ENCODE data around the gene USP48. TPM values are rescaled to one million over a fixed set of nuclear protein-coding genes. Genes with fewer than 3 reads are reported as not detected.
A peak's percentile ranks its signal among the peaks of the same experiment; 100 is the strongest.

The USP48 gene
- total and polyA plus RNA-seq, 2 donors, result 25.3 to 34.3 TPM

- no peak for DNase-seq (ENCODE audit: low read depth in 6 of 9, low spot score in 9 of 9)
- 89% methylated on average over 6 of the region's 6 CpGs for WGBS
- Histone ChIP-seq H3K27ac (ENCODE audit: low read depth in 1 of 2, low read length in 1 of 2) (no peak overlapping the region), H3K27me3 (ENCODE audit: control insufficient read depth in 2 of 2, insufficient read depth in 1 of 2, low read length in 1 of 2) (peaks cover 26 to 62% of the 10 kb centered on the region in 2 donors), H3K9me3 (ENCODE audit: control insufficient read depth in 2 of 2, insufficient read depth in 1 of 2, low read length in 1 of 2) (peaks cover 0 to 6% of the 10 kb centered on the region in 2 donors), H3K4me1 (ENCODE audit: control insufficient read depth in 2 of 2, insufficient read depth in 2 of 2, low read length in 2 of 2) (peaks cover 0 to 6% of the 10 kb centered on the region in 2 donors), H3K4me3 (ENCODE audit: low read length in 2 of 2) (no peak overlapping the region), H3K36me3 (ENCODE audit: control insufficient read depth in 2 of 2, insufficient read depth in 2 of 2, low read length in 1 of 2) (no peaks in the 10 kb centered on the region)
These were observed 129.2 kb downstream of the USP48 start for GRCh38 chr1:21653744-21654100.

DNA sequence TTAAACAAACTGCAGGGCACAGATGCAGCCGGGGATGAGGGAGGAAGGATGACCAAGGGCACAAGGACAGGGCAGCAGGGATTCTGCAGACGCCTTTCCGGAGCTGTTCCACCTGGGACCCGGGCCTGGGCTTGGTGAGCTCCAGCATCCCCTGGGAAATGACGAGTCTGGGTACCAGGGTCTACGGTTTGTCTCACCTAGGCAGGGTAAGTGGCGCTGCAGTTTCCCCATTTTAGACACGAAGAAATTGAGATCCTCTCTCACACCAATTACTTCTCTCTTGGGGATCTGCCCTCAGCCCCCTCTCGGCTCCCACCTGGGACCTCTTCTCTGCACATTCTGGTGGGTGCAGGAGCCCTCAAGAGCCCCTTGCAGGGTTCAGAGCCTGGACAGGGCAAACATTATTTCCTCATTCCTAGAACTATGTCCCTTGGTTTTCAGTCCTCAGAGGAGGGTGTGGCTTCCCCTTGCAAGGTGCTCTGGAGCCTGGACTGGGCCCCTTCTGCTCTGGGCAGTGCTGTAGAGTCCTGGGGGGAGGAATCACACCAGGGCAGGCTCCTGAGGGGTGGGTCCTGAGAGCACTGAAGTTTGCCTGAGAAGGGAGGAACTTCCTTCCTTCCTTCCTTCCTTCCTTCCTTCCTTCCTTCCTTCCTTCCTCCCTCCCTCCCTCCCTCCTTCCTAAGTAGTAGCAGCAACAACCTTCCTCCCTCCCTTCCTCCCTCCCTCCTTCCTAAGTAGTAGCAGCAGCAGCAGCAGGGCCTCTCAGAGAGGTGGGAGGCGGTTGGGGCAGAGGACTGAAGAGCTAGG is 129.8 kb downstream of the USP48 start:
- WGBS, result 63% methylated on average over 10 of the region's 10 CpGs
- no peak for DNase-seq (ENCODE audit: low read depth in 6 of 9, low spot score in 9 of 9)
- Histone ChIP-seq H3K4me1 (ENCODE audit: control insufficient read depth in 2 of 2, insufficient read depth in 2 of 2, low read length in 2 of 2) (peaks cover 0 to 6% of the 10 kb centered on the region in 2 donors), H3K9me3 (ENCODE audit: control insufficient read depth in 2 of 2, insufficient read depth in 1 of 2, low read length in 1 of 2) (peaks cover 0 to 7% of the 10 kb centered on the region in 2 donors), H3K36me3 (ENCODE audit: control insufficient read depth in 2 of 2, insufficient read depth in 2 of 2, low read length in 1 of 2) (no peaks in the 10 kb centered on the region), H3K27ac (ENCODE audit: low read depth in 1 of 2, low read length in 1 of 2) (no peak overlapping the region), H3K4me3 (ENCODE audit: low read length in 2 of 2) (no peak overlapping the region), H3K27me3 (ENCODE audit: control insufficient read depth in 2 of 2, insufficient read depth in 1 of 2, low read length in 1 of 2) (peaks cover 26 to 65% of the 10 kb centered on the region in 2 donors)

DNA sequence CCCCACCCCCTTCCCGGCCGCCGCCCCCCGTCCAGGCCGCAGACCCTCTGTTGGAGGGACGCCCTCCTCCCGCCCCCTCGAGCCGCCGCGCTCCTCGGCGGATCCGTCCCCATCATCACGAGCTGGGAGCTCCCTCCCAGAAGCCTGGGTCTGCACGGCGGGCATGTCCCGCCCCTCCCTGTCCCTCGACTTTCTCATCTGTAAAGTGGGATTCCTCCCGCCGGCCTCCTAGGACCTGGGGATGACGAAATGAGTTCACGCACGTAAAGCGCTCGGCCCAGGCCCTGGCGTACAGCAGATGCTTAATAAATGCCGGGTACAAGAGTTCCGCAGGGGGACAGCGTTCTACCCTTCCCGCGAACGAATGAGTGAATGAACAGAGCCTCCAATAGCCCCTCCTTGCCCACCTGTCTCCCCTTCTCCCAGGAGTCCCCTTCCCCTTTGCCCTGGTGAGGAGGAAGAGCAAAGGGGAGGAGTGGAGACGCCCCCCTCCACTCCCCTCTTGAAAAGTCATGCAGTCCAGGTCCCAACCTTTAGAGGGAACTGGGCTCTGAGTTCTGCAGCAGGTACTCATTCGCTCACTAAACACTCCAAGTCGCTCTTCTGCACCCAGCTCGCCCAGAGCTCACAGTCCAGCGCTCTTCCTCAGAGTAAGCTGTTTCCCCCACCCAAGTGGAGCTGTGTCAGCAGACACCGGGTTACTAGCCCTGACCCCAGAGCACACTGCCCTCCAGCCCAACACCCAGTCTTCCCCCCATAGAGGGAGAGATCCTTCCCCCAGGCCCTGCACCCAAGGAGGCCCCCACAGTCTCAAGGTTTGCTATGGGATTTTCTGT is 130.6 kb downstream of the USP48 start:
- peaks cover 0 to 10% of the 10 kb centered on the region in 2 donors for H3K9me3 ChIP-seq (ENCODE audit: control insufficient read depth in 2 of 2, insufficient read depth in 1 of 2, low read length in 1 of 2)
- H3K4me1 ChIP-seq (ENCODE audit: control insufficient read depth in 2 of 2, insufficient read depth in 2 of 2, low read length in 2 of 2), result peaks cover 0 to 6% of the 10 kb centered on the region in 2 donors
- no peaks in the 10 kb centered on the region for H3K36me3 ChIP-seq (ENCODE audit: control insufficient read depth in 2 of 2, insufficient read depth in 2 of 2, low read length in 1 of 2)
- no peak for DNase-seq (ENCODE audit: low read depth in 6 of 9, low spot score in 9 of 9)
- peak overlapping the region in 1 of 2 donors; percentile 40 for H3K4me3 ChIP-seq (ENCODE audit: low read length in 2 of 2)
- H3K27me3 ChIP-seq (ENCODE audit: control insufficient read depth in 2 of 2, insufficient read depth in 1 of 2, low read length in 1 of 2), result peaks cover 25 to 65% of the 10 kb centered on the region in 2 donors
- no peak overlapping the region for H3K27ac ChIP-seq (ENCODE audit: low read depth in 1 of 2, low read length in 1 of 2)
- WGBS, result 16% methylated on average over 39 of the region's 39 CpGs

DNA sequence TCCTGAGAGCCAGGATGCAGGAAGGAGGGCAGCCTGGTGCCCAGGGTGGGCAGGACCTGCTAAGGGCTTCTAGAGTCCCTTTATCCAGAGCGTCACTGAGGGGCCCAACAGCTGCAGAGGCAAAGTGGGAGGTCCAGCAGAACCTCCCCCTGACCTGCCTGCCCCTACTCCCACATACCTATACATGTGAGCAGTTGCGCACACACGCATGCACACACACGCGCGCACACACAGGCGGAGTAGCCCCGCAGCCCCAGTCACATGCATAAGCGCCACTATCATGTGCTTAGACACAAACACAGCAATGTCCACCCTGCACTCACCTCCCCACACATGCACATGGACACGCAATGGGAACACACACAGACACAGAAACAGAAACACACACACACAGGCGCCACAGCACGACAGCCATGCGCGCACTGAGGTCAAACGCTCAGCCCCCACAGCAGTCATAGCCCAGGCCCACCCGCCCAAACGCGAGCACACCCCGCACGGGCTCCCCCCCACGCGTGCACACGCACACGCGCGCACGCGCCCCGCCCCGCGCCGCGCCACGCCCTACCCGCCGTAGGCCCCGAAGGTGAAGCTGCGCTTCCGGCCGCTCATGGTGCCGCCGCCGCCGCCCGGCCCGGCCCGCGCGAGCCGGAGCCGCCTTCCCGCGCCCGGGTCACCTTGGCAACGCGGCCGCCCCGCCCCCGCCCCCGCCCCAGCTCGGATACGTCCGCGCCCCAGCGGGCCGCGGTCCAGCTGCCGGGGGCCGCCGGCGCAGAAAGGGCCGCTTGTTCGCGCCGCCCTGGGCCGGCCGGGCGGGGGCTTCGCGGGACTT is 131.5 kb downstream of the USP48 start:
- H3K27me3 ChIP-seq (ENCODE audit: control insufficient read depth in 2 of 2, insufficient read depth in 1 of 2, low read length in 1 of 2), result peaks cover 24 to 62% of the 10 kb centered on the region in 2 donors
- WGBS, result 6% methylated on average over 80 of the region's 80 CpGs
- H3K4me3 ChIP-seq (ENCODE audit: low read length in 2 of 2), result peak overlapping the region in 1 of 2 donors; percentile 40
- H3K4me1 ChIP-seq (ENCODE audit: control insufficient read depth in 2 of 2, insufficient read depth in 2 of 2, low read length in 2 of 2), result peaks cover 0 to 6% of the 10 kb centered on the region in 2 donors
- no peaks in the 10 kb centered on the region for H3K36me3 ChIP-seq (ENCODE audit: control insufficient read depth in 2 of 2, insufficient read depth in 2 of 2, low read length in 1 of 2)
- H3K9me3 ChIP-seq (ENCODE audit: control insufficient read depth in 2 of 2, insufficient read depth in 1 of 2, low read length in 1 of 2), result peaks cover 0 to 10% of the 10 kb centered on the region in 2 donors
- H3K27ac ChIP-seq (ENCODE audit: low read depth in 1 of 2, low read length in 1 of 2), result no peak overlapping the region
- peak in 1 of 9 donors; percentile 11 for DNase-seq (ENCODE audit: low read depth in 6 of 9, low spot score in 9 of 9)

DNA sequence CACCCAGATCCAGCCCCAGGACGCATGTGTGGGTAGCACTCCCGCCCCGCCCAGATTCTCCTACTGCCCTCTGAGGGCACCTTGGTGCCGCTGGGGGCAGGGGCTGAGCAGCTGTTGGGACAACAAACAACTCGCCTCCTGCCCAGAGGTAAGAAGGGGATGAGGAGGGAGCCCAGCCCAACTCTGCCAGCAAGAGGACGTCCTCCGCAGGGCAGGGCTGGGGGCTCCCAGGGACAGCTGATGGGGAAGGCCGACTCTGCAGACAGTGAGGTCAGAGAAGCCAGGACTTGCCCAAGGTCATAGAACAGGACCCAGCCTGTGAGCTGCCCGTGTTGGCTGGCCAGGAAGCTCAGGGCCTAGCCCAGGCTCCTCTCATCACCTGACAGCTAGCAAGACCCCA is 132.5 kb downstream of the USP48 start:
- DNase-seq (ENCODE audit: low read depth in 6 of 9, low spot score in 9 of 9), result no peak
- Histone ChIP-seq H3K4me1 (ENCODE audit: control insufficient read depth in 2 of 2, insufficient read depth in 2 of 2, low read length in 2 of 2) (peaks cover 0 to 6% of the 10 kb centered on the region in 2 donors), H3K27ac (ENCODE audit: low read depth in 1 of 2, low read length in 1 of 2) (no peak overlapping the region), H3K36me3 (ENCODE audit: control insufficient read depth in 2 of 2, insufficient read depth in 2 of 2, low read length in 1 of 2) (no peaks in the 10 kb centered on the region), H3K9me3 (ENCODE audit: control insufficient read depth in 2 of 2, insufficient read depth in 1 of 2, low read length in 1 of 2) (peaks cover 0 to 10% of the 10 kb centered on the region in 2 donors), H3K27me3 (ENCODE audit: control insufficient read depth in 2 of 2, insufficient read depth in 1 of 2, low read length in 1 of 2) (peaks cover 24 to 56% of the 10 kb centered on the region in 2 donors), H3K4me3 (ENCODE audit: low read length in 2 of 2) (no peak overlapping the region)
- 86% methylated on average over 9 of the region's 9 CpGs for WGBS

DNA sequence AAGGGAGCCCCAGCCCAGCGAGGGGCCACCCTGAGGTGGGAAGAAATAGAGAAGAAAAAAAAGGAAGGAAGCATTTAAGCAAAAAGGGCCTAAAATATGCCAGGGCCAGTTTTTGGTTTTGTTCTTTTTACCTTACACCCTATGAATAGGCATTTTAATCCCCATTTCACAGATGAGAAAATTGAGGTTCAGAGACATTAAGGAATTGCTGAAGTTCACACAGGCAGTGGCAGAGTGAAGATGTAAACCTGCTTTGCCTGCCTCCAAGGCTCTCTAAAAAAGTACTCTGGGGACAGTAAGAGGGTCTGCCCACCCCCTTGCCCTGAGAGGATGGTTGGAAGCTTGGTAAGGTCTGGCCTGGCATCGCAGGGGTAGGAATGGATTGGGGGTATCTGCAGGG is 133.6 kb downstream of the USP48 start:
- no peak for DNase-seq (ENCODE audit: low read depth in 6 of 9, low spot score in 9 of 9)
- 49% methylated on average over 2 of the region's 2 CpGs for WGBS
- Histone ChIP-seq H3K27me3 (ENCODE audit: control insufficient read depth in 2 of 2, insufficient read depth in 1 of 2, low read length in 1 of 2) (peaks cover 24 to 50% of the 10 kb centered on the region in 2 donors), H3K27ac (ENCODE audit: low read depth in 1 of 2, low read length in 1 of 2) (no peak overlapping the region), H3K4me1 (ENCODE audit: control insufficient read depth in 2 of 2, insufficient read depth in 2 of 2, low read length in 2 of 2) (peaks cover 0 to 6% of the 10 kb centered on the region in 2 donors), H3K9me3 (ENCODE audit: control insufficient read depth in 2 of 2, insufficient read depth in 1 of 2, low read length in 1 of 2) (peaks cover 0 to 10% of the 10 kb centered on the region in 2 donors), H3K4me3 (ENCODE audit: low read length in 2 of 2) (no peak overlapping the region), H3K36me3 (ENCODE audit: control insufficient read depth in 2 of 2, insufficient read depth in 2 of 2, low read length in 1 of 2) (no peaks in the 10 kb centered on the region)

- no peak overlapping the region for H3K27ac ChIP-seq (ENCODE audit: low read depth in 1 of 2, low read length in 1 of 2)
- peaks cover 0 to 10% of the 10 kb centered on the region in 2 donors for H3K9me3 ChIP-seq (ENCODE audit: control insufficient read depth in 2 of 2, insufficient read depth in 1 of 2, low read length in 1 of 2)
- no peak overlapping the region for H3K4me3 ChIP-seq (ENCODE audit: low read length in 2 of 2)
- peaks cover 0 to 6% of the 10 kb centered on the region in 2 donors for H3K4me1 ChIP-seq (ENCODE audit: control insufficient read depth in 2 of 2, insufficient read depth in 2 of 2, low read length in 2 of 2)
- H3K36me3 ChIP-seq (ENCODE audit: control insufficient read depth in 2 of 2, insufficient read depth in 2 of 2, low read length in 1 of 2), result no peaks in the 10 kb centered on the region
- H3K27me3 ChIP-seq (ENCODE audit: control insufficient read depth in 2 of 2, insufficient read depth in 1 of 2, low read length in 1 of 2), result peaks cover 24 to 49% of the 10 kb centered on the region in 2 donors
- no peak for DNase-seq (ENCODE audit: low read depth in 6 of 9, low spot score in 9 of 9)
- WGBS, result 61% methylated on average over 10 of the region's 10 CpGs
These were observed 134.2 kb downstream of the USP48 start for GRCh38 chr1:21648791-21649190.

DNA sequence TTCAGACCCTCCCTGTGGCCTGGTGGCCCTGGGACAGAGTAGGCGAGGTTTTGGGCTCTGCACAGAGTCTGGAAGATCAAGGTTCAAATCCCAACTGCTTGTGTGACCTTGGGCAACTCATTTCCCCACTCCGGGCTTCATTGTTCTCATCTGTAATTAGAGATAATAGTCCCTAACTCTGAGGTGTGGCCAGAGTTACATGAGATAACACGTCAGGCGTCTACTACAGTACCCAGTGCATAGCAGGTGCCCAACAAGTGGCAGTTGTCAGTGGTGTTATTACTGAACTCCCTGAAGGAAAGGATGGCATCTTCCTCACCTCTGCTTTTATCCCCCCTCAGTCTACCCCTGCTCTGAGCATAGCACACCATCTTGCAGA is 134.6 kb downstream of the USP48 start:
- Histone ChIP-seq H3K4me1 (ENCODE audit: control insufficient read depth in 2 of 2, insufficient read depth in 2 of 2, low read length in 2 of 2) (peaks cover 0 to 6% of the 10 kb centered on the region in 2 donors), H3K9me3 (ENCODE audit: control insufficient read depth in 2 of 2, insufficient read depth in 1 of 2, low read length in 1 of 2) (peaks cover 0 to 10% of the 10 kb centered on the region in 2 donors), H3K4me3 (ENCODE audit: low read length in 2 of 2) (no peak overlapping the region), H3K27ac (ENCODE audit: low read depth in 1 of 2, low read length in 1 of 2) (no peak overlapping the region), H3K36me3 (ENCODE audit: control insufficient read depth in 2 of 2, insufficient read depth in 2 of 2, low read length in 1 of 2) (no peaks in the 10 kb centered on the region), H3K27me3 (ENCODE audit: control insufficient read depth in 2 of 2, insufficient read depth in 1 of 2, low read length in 1 of 2) (peaks cover 24 to 45% of the 10 kb centered on the region in 2 donors)
- 62% methylated on average over 4 of the region's 4 CpGs for WGBS
- no peak for DNase-seq (ENCODE audit: low read depth in 6 of 9, low spot score in 9 of 9)
